Measurements from ENCODE around the gene SBNO2.

DNA sequence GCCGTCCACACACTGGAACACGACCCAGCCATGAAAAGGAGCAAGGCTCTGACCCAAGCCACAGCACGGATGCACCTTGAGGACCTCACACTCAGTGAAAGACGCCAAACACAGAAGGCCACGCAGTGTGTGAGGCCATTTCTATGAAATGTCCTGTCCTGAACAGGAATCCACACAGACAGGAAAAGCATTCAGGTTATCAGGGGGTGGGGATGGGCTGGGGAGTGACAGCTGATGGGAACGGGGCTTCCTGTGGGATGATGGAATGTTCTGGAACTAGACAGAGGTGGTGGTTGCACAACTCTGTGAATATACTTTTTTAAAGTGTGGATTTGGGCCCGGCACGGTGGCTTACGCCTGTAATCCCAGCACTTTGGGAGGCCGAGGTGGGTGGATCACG is 39.6 kb downstream of the SBNO2 start:
- TF ChIP-seq CTCF (IDR thresholded peaks at IDR 0.05) (no peak), POLR2A (IDR thresholded peaks at IDR 0.05) (no peak)

Measured in Peyer's patch (tissue), 4 donors.